Right lobe of liver (tissue), 4 donors: ENCODE results near the gene FUCA2.

ENCODE experiments used
- CTCF ChIP-seq, 4 donors: fragments of 200-600 bp in 3 of 4; fragments of 450-650 bp in 1 of 4; IDR thresholded peaks; one replicate each; pipeline versions ENCODE4 v1.5.1 to v1.8.0; 2016 to 2022; ENCODE audit warnings: antibody characterized with exemption in 4 of 4, mild to moderate bottlenecking in 2 of 4
- POLR2A ChIP-seq: fragments of 450-650 bp; IDR thresholded peaks from one replicate; pipeline ENCODE4 v1.6.1; 2017; ENCODE audit warnings: antibody characterized with exemption, mild to moderate bottlenecking
- donor health status: DM: no; HTN: no; CAD: no.
- donor health status: DM: no; HTN: no; CAD: no.
- donor health status: DM: no; HTN: yes; CAD: no.

GRCh38 chr6:143536461-143536865 is 24.9 kb upstream of the FUCA2 start:
- TF ChIP-seq CTCF (IDR thresholded peaks at IDR 0.05), result no peak
- TF ChIP-seq POLR2A, result no peak
